LHCN-M2 (cell line): ENCODE measurements around the gene NAP1L5. TPM values are rescaled to one million over a fixed set of nuclear protein-coding genes. Genes with fewer than 3 reads are reported as not detected.

Experiments used
- DNase-seq: peaks from one replicate; pipeline ENCODE4 v3.0.0-alpha.2; 2012; ENCODE audit warnings: low read depth
- total RNA-seq: library from RNA; depleted of rRNA; stranded (reverse); fragments of >200 nt; gene quantifications from 2 replicates; pipeline ENCODE4 v1.2.3, GENCODE V29; 2014

Gene NAP1L5
- total RNA-seq, 1 experiment from 2014 or later, result 16.8 TPM

DNA sequence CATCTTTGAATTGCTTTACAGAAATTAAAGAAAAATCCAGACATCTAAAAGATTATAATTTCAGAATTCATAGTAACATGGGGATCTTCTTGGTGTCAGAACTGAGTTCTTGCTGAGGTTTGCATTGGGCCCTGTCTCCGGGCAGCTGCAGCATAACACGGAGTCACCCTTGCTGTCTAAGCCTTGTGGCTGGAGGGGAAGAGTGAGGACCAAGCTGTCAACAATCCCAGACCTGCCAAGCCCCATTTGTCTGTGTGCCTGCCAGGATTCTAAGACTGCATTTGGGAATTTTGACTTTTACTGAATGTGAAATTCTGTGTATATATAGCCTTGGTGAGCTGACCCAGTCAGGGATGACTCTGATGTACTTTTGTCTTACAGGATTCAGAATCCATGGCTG lies 25.2 kb upstream of the NAP1L5 start:
- DNase-seq, result no peak

DNA sequence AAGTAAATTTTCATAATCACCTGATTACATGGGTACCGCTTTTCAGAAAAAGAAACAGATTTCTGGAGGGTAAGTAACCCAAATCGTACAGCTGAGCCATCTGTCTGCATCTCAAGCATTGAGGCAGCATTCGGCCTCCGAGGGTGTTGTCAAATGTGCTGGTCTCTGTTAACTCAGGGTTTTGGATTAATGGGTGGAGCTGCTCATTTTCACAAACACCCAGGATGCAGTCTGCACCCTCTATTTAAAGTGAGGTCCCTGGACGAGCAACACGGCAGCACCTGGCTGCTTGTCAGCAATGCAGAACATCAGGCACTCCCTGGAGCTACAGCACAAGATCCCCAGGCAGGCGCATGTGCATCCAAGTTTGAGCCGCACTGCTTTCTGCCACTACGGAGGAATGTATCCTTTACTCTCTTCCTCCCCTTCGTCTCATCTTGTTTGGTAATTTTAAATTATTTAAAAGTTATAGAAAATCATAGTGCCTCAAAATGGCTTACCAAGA lies 24.7 kb upstream of the NAP1L5 start:
- DNase-seq, result no peak

GRCh38 chr4:88720451-88721428 lies 23.1 kb upstream of the NAP1L5 start:
- DNase-seq, result no peak

DNA sequence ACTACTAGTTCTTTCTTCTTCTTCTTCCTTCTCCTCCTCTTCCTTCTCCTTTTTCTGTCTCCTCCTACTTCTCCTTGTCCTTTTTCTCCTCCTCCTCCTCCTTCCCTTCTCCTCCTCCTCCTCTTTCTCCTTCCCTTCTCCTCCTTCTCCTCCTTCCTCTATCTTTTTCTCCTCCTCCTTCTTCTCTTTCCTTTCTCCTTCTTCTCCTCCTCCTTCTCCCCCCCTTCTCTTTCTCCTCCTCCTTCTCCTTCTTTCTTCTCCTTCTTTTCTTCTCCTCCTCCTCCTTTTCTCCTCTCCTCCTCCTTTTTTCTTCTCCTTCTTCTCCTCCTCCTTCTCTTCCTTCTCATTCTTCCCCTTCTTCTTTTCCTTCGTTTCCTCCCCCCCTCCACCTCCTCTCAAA lies 21.8 kb upstream of the NAP1L5 start:
- no peak for DNase-seq

GRCh38 chr4:88718098-88718497 lies 20.5 kb upstream of the NAP1L5 start:
- no peak for DNase-seq

DNA sequence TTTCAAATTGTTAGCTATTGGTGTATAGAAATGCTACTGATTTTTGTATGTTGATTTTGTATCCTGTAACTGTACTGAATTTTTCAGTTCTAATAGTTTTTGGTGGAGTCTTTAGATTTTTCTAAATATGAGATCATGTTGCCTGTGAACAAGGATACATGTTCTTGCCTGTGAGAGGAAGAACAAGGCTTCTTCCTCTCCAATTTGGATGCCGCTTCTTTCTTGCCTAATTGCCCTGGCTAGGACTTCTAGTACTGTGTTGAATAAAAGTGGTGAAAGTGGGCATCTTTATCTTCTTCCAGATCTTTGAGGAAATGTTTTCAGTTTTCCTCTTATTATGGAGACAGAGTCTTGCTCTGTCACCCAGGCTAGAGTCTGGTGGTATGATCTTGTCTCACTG lies 16.2 kb upstream of the NAP1L5 start:
- DNase-seq, result no peak

DNA sequence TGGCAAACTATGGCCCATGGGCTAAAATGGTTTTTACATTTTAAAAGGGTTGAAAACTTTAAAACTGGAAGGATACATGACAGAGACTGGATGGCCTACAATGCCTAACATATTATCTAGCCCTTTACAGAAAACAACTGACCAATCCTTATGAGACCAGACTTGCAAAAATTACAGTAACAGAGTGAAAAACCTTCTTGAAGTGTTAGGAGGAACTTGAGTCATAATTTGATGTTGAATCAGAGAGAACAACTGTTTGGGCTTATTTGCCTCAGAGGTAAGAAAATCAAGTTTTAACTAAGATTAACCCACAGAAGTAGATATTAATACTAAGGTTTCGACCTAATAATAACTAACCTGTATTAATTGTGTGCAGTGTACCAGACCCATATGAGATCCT lies 12.4 kb upstream of the NAP1L5 start:
- DNase-seq, result peak; percentile 62

DNA sequence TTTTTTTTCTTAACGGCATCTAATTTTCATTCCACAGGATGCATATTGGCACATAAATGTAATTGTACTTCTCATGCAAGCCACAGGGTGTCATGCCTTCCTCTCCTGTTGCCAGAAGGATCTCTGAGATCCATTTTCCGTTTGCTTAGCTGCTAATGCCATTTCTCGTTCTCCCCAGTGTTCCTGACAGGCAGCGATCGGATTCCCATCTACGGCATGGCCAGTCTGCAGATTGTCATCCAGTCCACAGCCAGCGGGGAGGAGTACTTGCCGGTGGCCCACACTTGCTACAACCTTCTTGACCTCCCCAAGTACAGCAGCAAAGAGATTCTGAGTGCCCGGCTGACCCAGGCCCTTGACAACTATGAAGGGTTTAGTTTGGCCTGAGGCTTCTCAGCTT lies 8.9 kb upstream of the NAP1L5 start:
- DNase-seq, result peak; percentile 80

- peak; percentile 19 for DNase-seq
Measured at GRCh38 chr4:88705805-88706492, 8.3 kb upstream of the NAP1L5 start.

DNA sequence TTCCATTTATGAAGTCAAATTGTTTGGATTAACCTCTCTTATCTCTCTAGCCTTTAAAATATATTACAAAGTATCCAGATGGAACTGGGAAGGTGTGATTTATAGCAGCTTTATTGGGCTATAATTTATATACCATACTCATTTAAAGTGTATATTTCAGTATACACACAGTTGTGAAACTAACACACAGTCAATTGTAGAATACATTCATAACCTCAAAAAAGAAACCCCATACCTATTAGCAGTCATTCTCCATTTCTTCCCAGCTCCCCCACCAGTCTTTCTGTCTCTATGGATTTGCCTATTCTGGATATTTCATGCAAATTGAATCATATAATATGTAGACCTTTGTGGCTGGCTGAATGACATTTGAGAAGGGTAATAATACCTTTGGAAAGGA lies 7.6 kb upstream of the NAP1L5 start:
- DNase-seq, result no peak

GRCh38 chr4:88702782-88703181 lies 5.2 kb upstream of the NAP1L5 start:
- no peak for DNase-seq

DNA sequence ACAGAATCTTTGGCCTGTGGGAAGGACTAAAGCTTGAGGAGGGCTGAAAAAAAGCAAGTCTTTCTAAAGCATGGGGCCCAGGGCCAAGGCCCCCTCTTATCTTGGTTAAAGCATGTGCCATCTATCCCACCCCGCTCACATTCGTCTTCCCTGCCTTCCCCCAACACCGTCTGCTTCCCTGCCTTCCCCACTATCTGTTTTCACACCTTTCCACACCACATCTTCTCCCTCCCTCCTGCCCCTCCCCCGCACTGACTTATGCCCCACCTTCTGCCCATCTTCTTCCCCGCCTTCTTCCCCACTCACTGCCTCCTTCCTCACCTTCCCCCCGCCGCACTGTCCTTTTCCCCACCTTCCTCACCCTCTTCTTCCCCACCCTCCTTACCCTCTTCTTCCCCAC lies 890 bp upstream of the NAP1L5 start:
- no peak for DNase-seq

DNA sequence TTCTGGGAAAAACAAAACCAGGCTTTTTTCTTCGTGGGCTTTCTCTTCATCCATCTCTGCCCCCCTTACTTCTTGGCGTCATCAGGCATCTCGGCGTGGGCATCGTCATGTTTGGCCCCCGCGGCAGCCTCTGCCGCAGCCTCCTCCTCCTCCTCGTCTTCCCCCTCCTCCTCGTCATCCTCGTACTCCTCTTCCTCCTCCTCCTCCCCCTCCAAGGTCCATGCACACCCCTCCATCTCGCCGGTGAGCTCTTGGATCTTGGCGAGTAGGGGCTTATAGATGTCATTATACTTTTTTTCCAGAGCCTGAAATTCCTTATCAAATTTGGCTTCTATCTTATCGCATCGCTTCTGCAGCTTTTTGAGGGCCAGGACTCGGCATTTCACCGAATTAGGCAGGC lies 488 bp downstream of the NAP1L5 start:
- DNase-seq, result no peak

- no peak for DNase-seq
Measured at GRCh38 chr4:88696630-88697029, 999 bp downstream of the NAP1L5 start.

GRCh38 chr4:88693792-88694191 lies 3.8 kb downstream of the NAP1L5 start:
- DNase-seq, result no peak

DNA sequence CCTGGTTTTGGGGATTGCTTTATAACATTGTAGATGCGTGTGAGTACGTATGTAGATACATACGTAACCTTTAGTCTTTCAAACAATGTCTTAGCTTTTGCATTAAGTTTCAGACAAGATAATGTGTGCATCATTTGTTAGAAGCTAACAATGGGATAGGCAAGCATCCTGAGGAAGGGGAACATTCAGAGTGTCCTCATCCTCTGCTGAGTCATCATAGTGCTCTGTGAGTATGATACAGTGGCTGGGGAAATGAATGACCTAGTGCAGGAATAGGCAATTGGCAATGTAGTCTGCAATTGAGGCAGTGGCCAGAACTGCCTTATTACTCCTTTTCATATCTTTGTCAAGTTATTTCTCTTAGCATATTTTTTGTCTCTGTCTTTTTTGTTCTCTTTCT lies 7.3 kb downstream of the NAP1L5 start:
- peak; percentile 52 for DNase-seq

- DNase-seq, result no peak
Measured at GRCh38 chr4:88681209-88681608, 16.4 kb downstream of the NAP1L5 start.

GRCh38 chr4:88675543-88675942 lies 22.1 kb downstream of the NAP1L5 start:
- DNase-seq, result no peak

DNA sequence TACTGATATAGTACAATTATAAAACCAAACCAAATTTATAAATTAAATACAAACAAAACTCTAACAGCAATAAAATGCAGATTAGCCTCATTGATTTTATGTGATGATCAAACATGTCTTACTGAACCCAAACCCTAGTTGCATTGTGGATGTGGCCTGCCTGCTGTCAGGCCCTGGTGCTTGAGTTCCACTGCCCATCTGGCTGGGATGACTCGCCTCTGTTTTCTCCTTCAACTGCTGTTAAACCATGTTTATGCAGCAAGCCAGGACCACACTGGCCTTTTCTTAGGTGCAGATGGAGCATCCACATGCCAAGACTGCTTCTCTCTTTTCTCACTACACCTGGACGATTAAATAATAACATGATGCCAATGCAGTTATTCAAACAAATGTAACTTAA lies 22.6 kb downstream of the NAP1L5 start:
- peak; percentile 57 for DNase-seq

DNA sequence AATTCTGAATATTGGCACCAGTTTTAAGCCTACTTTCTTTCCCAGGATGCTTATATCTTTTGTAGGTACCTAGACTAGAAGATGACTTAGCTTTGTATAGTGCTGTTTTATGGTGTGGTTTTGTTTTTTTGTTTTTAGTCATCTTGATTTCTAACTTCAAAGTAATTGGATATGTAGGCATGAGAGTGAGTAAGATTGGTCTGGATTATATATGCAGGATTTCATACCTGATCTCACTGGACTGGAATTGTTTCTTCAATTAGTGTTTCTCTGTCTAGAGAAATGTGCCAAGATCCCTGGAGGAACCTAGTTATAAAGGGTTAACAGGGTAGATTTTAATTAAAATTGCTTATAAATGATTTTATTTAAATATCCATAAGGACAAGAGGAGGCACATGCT lies 23.1 kb downstream of the NAP1L5 start:
- DNase-seq, result peak; percentile 54

DNA sequence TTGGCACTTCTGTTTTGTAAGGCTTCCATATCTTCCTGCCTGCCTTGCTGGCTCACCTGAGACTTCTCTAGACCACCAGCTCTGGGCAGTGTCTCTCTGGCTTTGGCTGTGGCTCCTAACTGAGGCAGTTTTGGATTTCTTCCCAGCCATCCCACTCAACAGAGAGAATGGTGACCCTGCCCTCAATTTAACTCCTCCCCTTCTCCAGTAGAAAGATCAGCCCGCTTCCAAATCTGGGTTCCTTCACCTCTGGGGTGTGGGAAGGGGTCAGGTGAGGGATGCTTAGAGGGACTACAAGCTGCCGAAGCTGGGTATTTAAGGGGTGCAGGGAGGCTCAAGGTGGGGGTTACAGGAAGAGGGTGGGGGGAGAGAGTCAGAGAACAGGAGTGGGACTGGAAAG lies 23.7 kb downstream of the NAP1L5 start:
- no peak for DNase-seq

GRCh38 chr4:88672987-88673386 lies 24.6 kb downstream of the NAP1L5 start:
- peak; percentile 56 for DNase-seq

DNA sequence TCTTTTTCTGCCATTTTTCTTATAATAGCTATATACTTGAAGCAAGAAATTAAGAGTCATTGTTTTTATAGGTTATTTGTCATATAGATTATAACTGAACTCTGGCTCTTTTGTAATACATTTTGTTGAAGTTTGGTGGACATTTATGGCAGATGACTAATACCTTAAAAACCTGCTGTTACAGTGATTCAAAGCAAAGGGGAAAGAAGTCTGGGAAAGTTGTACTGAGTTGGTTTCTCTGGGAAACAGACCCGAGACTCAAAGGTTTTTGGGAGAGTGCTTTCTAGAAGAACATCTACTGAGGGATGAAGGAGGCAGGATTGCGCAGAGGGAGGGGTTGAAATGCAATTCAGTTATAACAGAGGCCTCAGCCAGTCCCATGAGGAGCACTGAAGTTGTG lies 35.9 kb downstream of the NAP1L5 start:
- peak; percentile 86 for DNase-seq
